Parathyroid adenoma (tissue), 2 donors: ENCODE measurements around the gene ZMYM5.
"Not testable (repeated sequence)": the region's sequence is repeated elsewhere in the genome, so short reads cannot be mapped to it uniquely, and the experiment has no call there.

Experiments used
- H2AFZ ChIP-seq: fragments of 300-600 bp; sonication (generic); one replicate; pipeline ENCODE4 v1.7.0; 2017; ENCODE audit warnings: antibody characterized with exemption, mild to moderate bottlenecking
- H3K27ac ChIP-seq: fragments of 300-600 bp; sonication (generic); one replicate; pipeline ENCODE4 v1.7.0; 2017
- H3K27me3 ChIP-seq: fragments of 300-600 bp; sonication (generic); one replicate; pipeline ENCODE4 v1.7.0; 2017; ENCODE audit warnings: low read length; ENCODE audit not compliant: control insufficient read depth, insufficient read depth
- H3K36me3 ChIP-seq: fragments of 300-600 bp; sonication (generic); one replicate; pipeline ENCODE4 v1.7.0; 2017; ENCODE audit warnings: low read length; ENCODE audit not compliant: control insufficient read depth, insufficient read depth
- H3K4me1 ChIP-seq: fragments of 300-600 bp; sonication (generic); one replicate; pipeline ENCODE4 v1.7.0; 2017; ENCODE audit warnings: control low read depth
- H3K4me2 ChIP-seq: fragments of 300-600 bp; sonication (generic); one replicate; pipeline ENCODE4 v1.7.0; 2017; ENCODE audit warnings: low read length
- H3K4me3 ChIP-seq: fragments of 300-600 bp; sonication (generic); one replicate; pipeline ENCODE4 v1.7.0; 2017; ENCODE audit warnings: low read depth, low read length
- H3K79me2 ChIP-seq: fragments of 300-600 bp; sonication (generic); one replicate; pipeline ENCODE4 v1.7.0; 2017; ENCODE audit warnings: control low read depth
- H3K9ac ChIP-seq: fragments of 300-600 bp; sonication (generic); one replicate; pipeline ENCODE4 v1.7.0; 2017; ENCODE audit warnings: mild to moderate bottlenecking
- H3K9me3 ChIP-seq: fragments of 300-600 bp; sonication (generic); one replicate; pipeline ENCODE4 v1.7.0; 2017; ENCODE audit warnings: low read length; ENCODE audit not compliant: control insufficient read depth
- CTCF ChIP-seq: fragments of 300-600 bp; sonication (generic); IDR thresholded peaks from one replicate; pipeline ENCODE4 v1.7.0; 2017; ENCODE audit warnings: antibody characterized with exemption, mild to moderate bottlenecking
- donor health status: primary hyperparathyroidism.

Gene ZMYM5

GRCh38 chr13:19782049-19782726 lies 81.3 kb downstream of the ZMYM5 start:
- Histone ChIP-seq H3K4me3 (peak overlapping the region; percentile 89), H3K9me3 (no peaks in the 10 kb centered on the region), H3K4me1 (no peaks in the 10 kb centered on the region), H3K27me3 (no peaks in the 10 kb centered on the region), H3K4me2 (peak overlapping the region; percentile 71), H3K79me2 (peaks cover 7% of the 10 kb centered on the region), H3K27ac (peak overlapping the region; percentile 91), H3K36me3 (no peaks in the 10 kb centered on the region), H2AFZ (peak overlapping the region; percentile 86), H3K9ac (peak overlapping the region; percentile 72)
- no peak for TF ChIP-seq CTCF

GRCh38 chr13:19781526-19781925 lies 81.9 kb downstream of the ZMYM5 start:
- no peaks in the 10 kb centered on the region for H3K36me3 ChIP-seq
- H3K4me3 ChIP-seq = peak overlapping the region; percentile 89
- no peaks in the 10 kb centered on the region for H3K9me3 ChIP-seq
- peaks cover 7% of the 10 kb centered on the region for H3K79me2 ChIP-seq
- no peak for TF ChIP-seq CTCF
- H3K27me3 ChIP-seq = no peaks in the 10 kb centered on the region
- peak overlapping the region; percentile 86 for H2AFZ ChIP-seq
- no peak overlapping the region for H3K9ac ChIP-seq
- H3K4me2 ChIP-seq = peak overlapping the region; percentile 71
- H3K4me1 ChIP-seq = no peaks in the 10 kb centered on the region
- H3K27ac ChIP-seq = no peak overlapping the region

- H3K79me2 ChIP-seq, H3K4me1 ChIP-seq, H3K9ac ChIP-seq, H2AFZ ChIP-seq, H3K27ac ChIP-seq, H3K9me3 ChIP-seq, H3K27me3 ChIP-seq, H3K36me3 ChIP-seq: not testable (repeated sequence)
- H3K4me2 ChIP-seq = peak overlapping the region; percentile 71
- peak overlapping the region; percentile 89 for H3K4me3 ChIP-seq
Measured at GRCh38 chr13:19780753-19781418, 82.6 kb downstream of the ZMYM5 start.
